Measurements from ENCODE around the gene DLEU7.
A peak's percentile ranks its signal among the peaks of the same experiment; 100 is the strongest.

DNA sequence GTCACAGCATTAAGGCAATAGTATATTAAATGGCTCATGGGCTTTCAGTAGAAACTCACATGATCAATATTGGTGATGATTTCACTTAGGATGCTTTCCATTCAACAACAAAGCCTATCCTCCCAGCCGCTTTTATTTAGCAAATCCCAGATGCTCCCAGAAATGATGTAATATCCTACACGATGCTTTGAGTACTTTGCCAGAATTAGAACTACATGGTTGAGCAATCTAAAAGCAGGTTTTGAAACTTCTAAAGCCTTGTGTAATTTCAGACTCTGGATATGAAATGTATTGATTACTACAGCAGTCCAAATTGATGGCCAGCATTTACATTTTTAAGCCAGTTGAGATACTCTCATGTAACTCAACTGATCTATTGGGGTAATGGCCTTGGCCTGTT is 13.6 kb downstream of the DLEU7 start:
- TF ChIP-seq SP1 (IDR thresholded peaks at IDR 0.05) (peak; percentile 49), TAF1 (conservative IDR thresholded peaks at IDR 0.05) (no peak), YY1 (IDR thresholded peaks at IDR 0.05) (no peak), RAD21 (IDR thresholded peaks at IDR 0.05) (peak; percentile 18 to 35), NR2F2 (IDR thresholded peaks at IDR 0.05) (no peak), EGR1 (IDR thresholded peaks at IDR 0.05; ENCODE audit: low read depth in 2 of 2) (no peak), FOXA1 (IDR thresholded peaks at IDR 0.05) (no peak)
- TF ChIP-seq, protein P1, sequence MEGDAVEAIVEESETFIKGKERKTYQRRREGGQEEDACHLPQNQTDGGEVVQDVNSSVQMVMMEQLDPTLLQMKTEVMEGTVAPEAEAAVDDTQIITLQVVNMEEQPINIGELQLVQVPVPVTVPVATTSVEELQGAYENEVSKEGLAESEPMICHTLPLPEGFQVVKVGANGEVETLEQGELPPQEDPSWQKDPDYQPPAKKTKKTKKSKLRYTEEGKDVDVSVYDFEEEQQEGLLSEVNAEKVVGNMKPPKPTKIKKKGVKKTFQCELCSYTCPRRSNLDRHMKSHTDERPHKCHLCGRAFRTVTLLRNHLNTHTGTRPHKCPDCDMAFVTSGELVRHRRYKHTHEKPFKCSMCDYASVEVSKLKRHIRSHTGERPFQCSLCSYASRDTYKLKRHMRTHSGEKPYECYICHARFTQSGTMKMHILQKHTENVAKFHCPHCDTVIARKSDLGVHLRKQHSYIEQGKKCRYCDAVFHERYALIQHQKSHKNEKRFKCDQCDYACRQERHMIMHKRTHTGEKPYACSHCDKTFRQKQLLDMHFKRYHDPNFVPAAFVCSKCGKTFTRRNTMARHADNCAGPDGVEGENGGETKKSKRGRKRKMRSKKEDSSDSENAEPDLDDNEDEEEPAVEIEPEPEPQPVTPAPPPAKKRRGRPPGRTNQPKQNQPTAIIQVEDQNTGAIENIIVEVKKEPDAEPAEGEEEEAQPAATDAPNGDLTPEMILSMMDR (IDR thresholded peaks at IDR 0.05; ENCODE audit: low read depth, low read length, missing input control): no peak
- TF ChIP-seq, protein P2, sequence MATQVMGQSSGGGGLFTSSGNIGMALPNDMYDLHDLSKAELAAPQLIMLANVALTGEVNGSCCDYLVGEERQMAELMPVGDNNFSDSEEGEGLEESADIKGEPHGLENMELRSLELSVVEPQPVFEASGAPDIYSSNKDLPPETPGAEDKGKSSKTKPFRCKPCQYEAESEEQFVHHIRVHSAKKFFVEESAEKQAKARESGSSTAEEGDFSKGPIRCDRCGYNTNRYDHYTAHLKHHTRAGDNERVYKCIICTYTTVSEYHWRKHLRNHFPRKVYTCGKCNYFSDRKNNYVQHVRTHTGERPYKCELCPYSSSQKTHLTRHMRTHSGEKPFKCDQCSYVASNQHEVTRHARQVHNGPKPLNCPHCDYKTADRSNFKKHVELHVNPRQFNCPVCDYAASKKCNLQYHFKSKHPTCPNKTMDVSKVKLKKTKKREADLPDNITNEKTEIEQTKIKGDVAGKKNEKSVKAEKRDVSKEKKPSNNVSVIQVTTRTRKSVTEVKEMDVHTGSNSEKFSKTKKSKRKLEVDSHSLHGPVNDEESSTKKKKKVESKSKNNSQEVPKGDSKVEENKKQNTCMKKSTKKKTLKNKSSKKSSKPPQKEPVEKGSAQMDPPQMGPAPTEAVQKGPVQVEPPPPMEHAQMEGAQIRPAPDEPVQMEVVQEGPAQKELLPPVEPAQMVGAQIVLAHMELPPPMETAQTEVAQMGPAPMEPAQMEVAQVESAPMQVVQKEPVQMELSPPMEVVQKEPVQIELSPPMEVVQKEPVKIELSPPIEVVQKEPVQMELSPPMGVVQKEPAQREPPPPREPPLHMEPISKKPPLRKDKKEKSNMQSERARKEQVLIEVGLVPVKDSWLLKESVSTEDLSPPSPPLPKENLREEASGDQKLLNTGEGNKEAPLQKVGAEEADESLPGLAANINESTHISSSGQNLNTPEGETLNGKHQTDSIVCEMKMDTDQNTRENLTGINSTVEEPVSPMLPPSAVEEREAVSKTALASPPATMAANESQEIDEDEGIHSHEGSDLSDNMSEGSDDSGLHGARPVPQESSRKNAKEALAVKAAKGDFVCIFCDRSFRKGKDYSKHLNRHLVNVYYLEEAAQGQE (IDR thresholded peaks at IDR 0.05): peak; percentile 41
- TF ChIP-seq, protein P3, sequence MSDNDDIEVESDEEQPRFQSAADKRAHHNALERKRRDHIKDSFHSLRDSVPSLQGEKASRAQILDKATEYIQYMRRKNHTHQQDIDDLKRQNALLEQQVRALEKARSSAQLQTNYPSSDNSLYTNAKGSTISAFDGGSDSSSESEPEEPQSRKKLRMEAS (IDR thresholded peaks at IDR 0.05): peak; percentile 67
- TF ChIP-seq, protein P4, sequence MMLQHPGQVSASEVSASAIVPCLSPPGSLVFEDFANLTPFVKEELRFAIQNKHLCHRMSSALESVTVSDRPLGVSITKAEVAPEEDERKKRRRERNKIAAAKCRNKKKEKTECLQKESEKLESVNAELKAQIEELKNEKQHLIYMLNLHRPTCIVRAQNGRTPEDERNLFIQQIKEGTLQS (IDR thresholded peaks at IDR 0.05): peak; percentile 95
- TF ChIP-seq, protein P5, sequence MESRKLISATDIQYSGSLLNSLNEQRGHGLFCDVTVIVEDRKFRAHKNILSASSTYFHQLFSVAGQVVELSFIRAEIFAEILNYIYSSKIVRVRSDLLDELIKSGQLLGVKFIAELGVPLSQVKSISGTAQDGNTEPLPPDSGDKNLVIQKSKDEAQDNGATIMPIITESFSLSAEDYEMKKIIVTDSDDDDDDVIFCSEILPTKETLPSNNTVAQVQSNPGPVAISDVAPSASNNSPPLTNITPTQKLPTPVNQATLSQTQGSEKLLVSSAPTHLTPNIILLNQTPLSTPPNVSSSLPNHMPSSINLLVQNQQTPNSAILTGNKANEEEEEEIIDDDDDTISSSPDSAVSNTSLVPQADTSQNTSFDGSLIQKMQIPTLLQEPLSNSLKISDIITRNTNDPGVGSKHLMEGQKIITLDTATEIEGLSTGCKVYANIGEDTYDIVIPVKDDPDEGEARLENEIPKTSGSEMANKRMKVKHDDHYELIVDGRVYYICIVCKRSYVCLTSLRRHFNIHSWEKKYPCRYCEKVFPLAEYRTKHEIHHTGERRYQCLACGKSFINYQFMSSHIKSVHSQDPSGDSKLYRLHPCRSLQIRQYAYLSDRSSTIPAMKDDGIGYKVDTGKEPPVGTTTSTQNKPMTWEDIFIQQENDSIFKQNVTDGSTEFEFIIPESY (IDR thresholded peaks at IDR 0.05): peak; percentile 55
